H9 (cell line): ENCODE results near the gene RNF225. TPM values are rescaled to one million over a fixed set of nuclear protein-coding genes. Genes with fewer than 3 reads are reported as not detected.

Experiments
- DNase-seq: peaks from one replicate; pipeline ENCODE4 v3.0.0-alpha.2; 2017
- H2AFZ ChIP-seq: one replicate; pipeline ENCODE4 v1.6.1; 2013; ENCODE audit warnings: mild to moderate bottlenecking, low read length, control low read depth, moderate library complexity
- H2AK5ac ChIP-seq: 2 replicates; pipeline ENCODE4 v1.6.1; 2013; ENCODE audit warnings: low read length, control low read depth, mixed read lengths; ENCODE audit not compliant: insufficient read length
- H2BK120ac ChIP-seq: one replicate; pipeline ENCODE4 v1.6.1; 2013; ENCODE audit warnings: low read depth, mild to moderate bottlenecking, low read length, control low read depth, inconsistent platforms; ENCODE audit not compliant: poor library complexity, severe bottlenecking
- H2BK12ac ChIP-seq: 2 replicates; pipeline ENCODE4 v1.6.1; 2013; ENCODE audit warnings: low read length, control low read depth, mixed read lengths, low read depth; ENCODE audit not compliant: insufficient read length
- H2BK15ac ChIP-seq: 2 replicates; pipeline ENCODE4 v1.6.1; 2013; ENCODE audit warnings: low read depth, low read length, control low read depth
- H2BK20ac ChIP-seq: one replicate; pipeline ENCODE4 v1.6.1; 2013; ENCODE audit warnings: low read depth, mild to moderate bottlenecking, low read length, control low read depth, inconsistent platforms; ENCODE audit not compliant: poor library complexity, severe bottlenecking
- H2BK5ac ChIP-seq: 2 replicates; pipeline ENCODE4 v1.6.1; 2013; ENCODE audit warnings: low read length, control low read depth, mixed read lengths; ENCODE audit not compliant: insufficient read length
- H3K14ac ChIP-seq: 2 replicates; pipeline ENCODE4 v1.6.1; 2013; ENCODE audit warnings: low read length, control low read depth; ENCODE audit not compliant: insufficient read depth
- H3K18ac ChIP-seq: 2 replicates; pipeline ENCODE4 v1.6.1; 2013; ENCODE audit warnings: low read depth, mild to moderate bottlenecking, mixed read lengths, low read length, control low read depth; ENCODE audit not compliant: insufficient read length
- H3K23ac ChIP-seq: 2 replicates; pipeline ENCODE4 v1.6.1; 2013; ENCODE audit warnings: low read length, control low read depth, mixed read lengths, low read depth; ENCODE audit not compliant: insufficient read length
- H3K23me2 ChIP-seq: 2 replicates; pipeline ENCODE4 v1.6.1; 2013; ENCODE audit warnings: low read depth, mild to moderate bottlenecking, mixed read lengths, low read length, control low read depth; ENCODE audit not compliant: insufficient read length, poor library complexity, severe bottlenecking
- H3K27ac ChIP-seq: 2 replicates; pipeline ENCODE4 v1.5.1; 2013; ENCODE audit warnings: low read length, control low read depth, mixed read lengths, low read depth; ENCODE audit not compliant: insufficient read length
- H3K27me3 ChIP-seq: 2 replicates; pipeline ENCODE4 v1.6.1; 2013; ENCODE audit warnings: low read length, control low read depth, inconsistent platforms; ENCODE audit not compliant: insufficient read depth
- H3K4ac ChIP-seq: 2 replicates; pipeline ENCODE4 v1.6.1; 2013; ENCODE audit warnings: low read depth, mild to moderate bottlenecking, control low read depth, inconsistent platforms, low read length, moderate library complexity
- H3K4me1 ChIP-seq: 2 replicates; pipeline ENCODE4 v1.6.1; 2013; ENCODE audit warnings: low read length, control low read depth, inconsistent platforms; ENCODE audit not compliant: insufficient read depth
- H3K4me2 ChIP-seq: 2 replicates; pipeline ENCODE4 v1.6.1; 2013; ENCODE audit warnings: low read length, control low read depth, mixed read lengths; ENCODE audit not compliant: insufficient read length, insufficient read depth
- H3K56ac ChIP-seq: 2 replicates; pipeline ENCODE4 v1.6.1; 2013; ENCODE audit warnings: low read depth, mild to moderate bottlenecking, mixed read lengths, low read length, control low read depth; ENCODE audit not compliant: insufficient read length
- H3K79me1 ChIP-seq: 2 replicates; pipeline ENCODE4 v1.6.1; 2013; ENCODE audit warnings: low read depth, mild to moderate bottlenecking, moderate library complexity, low read length, control low read depth, inconsistent platforms; ENCODE audit not compliant: insufficient read depth, poor library complexity, severe bottlenecking
- H3K79me2 ChIP-seq: 2 replicates; pipeline ENCODE4 v1.6.1; 2013; ENCODE audit warnings: low read length, control low read depth, inconsistent platforms; ENCODE audit not compliant: insufficient read depth
- H3K9ac ChIP-seq: 2 replicates; pipeline ENCODE4 v1.6.1; 2013; ENCODE audit warnings: low read length, control low read depth, mixed read lengths; ENCODE audit not compliant: insufficient read length; ENCODE audit errors: extremely low read depth
- H3K9me3 ChIP-seq: one replicate; pipeline ENCODE4 v1.6.1; 2013; ENCODE audit warnings: low read depth, low read length, inconsistent platforms; ENCODE audit not compliant: control insufficient read depth
- H3T11ph ChIP-seq: one replicate; pipeline ENCODE4 v1.6.1; 2013; ENCODE audit warnings: mild to moderate bottlenecking, low read length, control low read depth, inconsistent platforms
- H4K20me1 ChIP-seq: one replicate; pipeline ENCODE4 v1.6.1; 2013; ENCODE audit not compliant: control insufficient read depth, insufficient read length, insufficient read depth
- H4K5ac ChIP-seq: 2 replicates; pipeline ENCODE4 v1.6.1; 2013; ENCODE audit warnings: low read depth, mild to moderate bottlenecking, mixed read lengths, low read length, control low read depth; ENCODE audit not compliant: insufficient read length
- H4K8ac ChIP-seq: replicated peaks from 2 replicates; pipeline ENCODE4 v1.6.1; 2013; ENCODE audit warnings: low read length, control low read depth, mixed read lengths, low read depth; ENCODE audit not compliant: insufficient read length
- H4K91ac ChIP-seq: 2 replicates; pipeline ENCODE4 v1.6.1; 2013; ENCODE audit warnings: low read depth, mild to moderate bottlenecking, moderate library complexity, mixed read lengths, low read length, control low read depth; ENCODE audit not compliant: insufficient read length
- H3K27ac Mint-ChIP-seq, 3 experiments: 2 replicates in 2 of 3; 3 replicates in 1 of 3; pipeline ENCODE4 v1.8.0; 2020 to 2021; ENCODE audit warnings: mixed read lengths in 3 of 3, mild to moderate bottlenecking in 1 of 3, moderate library complexity in 1 of 3
- H3K27me3 Mint-ChIP-seq: 2 replicates; pipeline ENCODE4 v1.8.0; 2021; ENCODE audit warnings: low read depth, mild to moderate bottlenecking, moderate library complexity, mixed read lengths
- H3K36me3 Mint-ChIP-seq, 3 experiments: 2 replicates in 2 of 3; 3 replicates in 1 of 3; pipeline ENCODE4 v1.8.0; 2020 to 2021; ENCODE audit warnings: low read depth in 3 of 3, mixed read lengths in 3 of 3; ENCODE audit not compliant: insufficient read depth in 1 of 3
- H3K4me1 Mint-ChIP-seq, 2 experiments: 2 replicates each; pipeline ENCODE4 v1.8.0; 2020; ENCODE audit warnings: mixed read lengths in 2 of 2
- H3K4me3 Mint-ChIP-seq, 2 experiments: 2 replicates in 1 of 2; 3 replicates in 1 of 2; pipeline ENCODE4 v1.8.0; 2020 to 2021; ENCODE audit warnings: mild to moderate bottlenecking in 2 of 2, mixed read lengths in 2 of 2, moderate library complexity in 1 of 2
- H3K9me3 Mint-ChIP-seq, 2 experiments: 2 replicates in 1 of 2; 3 replicates in 1 of 2; pipeline ENCODE4 v1.8.0; 2020; ENCODE audit warnings: mild to moderate bottlenecking in 2 of 2, mixed read lengths in 2 of 2, moderate library complexity in 1 of 2
- CTCF ChIP-seq: fragments of 200-600 bp; sonication (generic); conservative IDR thresholded peaks from 3 replicates; pipeline ENCODE4 v1.8.0; 2021; ENCODE audit warnings: antibody characterized with exemption, mild to moderate bottlenecking
- WGBS: extraction: QIAGEN DNeasy Blood & Tissue Kit; methylation state at CpG from one replicate; pipeline ENCODE4 v1.1.7; 2013; ENCODE audit warnings: missing lambda C conversion rate, low lambda C conversion rate, mixed read lengths; ENCODE audit not compliant: insufficient read length; ENCODE audit errors: extremely low coverage; 5-methylcytosine and 5-hydroxymethylcytosine counted together
- total RNA-seq: library from RNA; stranded (reverse); gene quantifications from 2 replicates; pipeline ENCODE4 v1.2.1, GENCODE V29; 2021

Gene RNF225
- total RNA-seq, 1 experiment from 2014 or later, result 2.1 TPM

- no peak overlapping the region for H2BK20ac ChIP-seq
- no peaks in the 10 kb centered on the region for H3K27me3 ChIP-seq
- no peak overlapping the region for H3K9ac ChIP-seq
- no peaks in the 10 kb centered on the region for H3K79me1 ChIP-seq
- H4K20me1 ChIP-seq, result no peaks in the 10 kb centered on the region
- no peak overlapping the region for H3K4me3 Mint-ChIP-seq
- H3T11ph ChIP-seq, result no peak overlapping the region
- H3K4ac ChIP-seq, result no peak overlapping the region
- H4K8ac ChIP-seq, result no peak overlapping the region
- no peak overlapping the region; the same call in 1 of the 2 replicates for H2BK15ac ChIP-seq
- H2BK120ac ChIP-seq, result no peak overlapping the region
- H3K23ac ChIP-seq, result no peak overlapping the region
- H3K27ac ChIP-seq, result no peak overlapping the region
- no peak for DNase-seq
- H3K27me3 Mint-ChIP-seq, result peaks cover 8% of the 10 kb centered on the region
- H4K5ac ChIP-seq, result no peak overlapping the region
- no peak overlapping the region for H2BK12ac ChIP-seq
- H2AK5ac ChIP-seq, result no peak overlapping the region
- WGBS, result no CpG with 5 or more reads among the region's 84 CpGs
- H3K4me1 Mint-ChIP-seq, result peaks cover 0 to 6% of the 10 kb centered on the region in 2 experiments; a peak in 2 of 4 replicates
- H3K4me1 ChIP-seq, result no peaks in the 10 kb centered on the region
- H3K9me3 Mint-ChIP-seq, result no peaks in the 10 kb centered on the region
- H3K18ac ChIP-seq, result no peak overlapping the region
- H3K27ac Mint-ChIP-seq, result no peak overlapping the region
- H3K36me3 Mint-ChIP-seq, result peaks cover 0 to 4% (median 2%) of the 10 kb centered on the region in 3 experiments; a peak in 3 of 7 replicates
- H4K91ac ChIP-seq, result no peak overlapping the region
- peaks cover 6% of the 10 kb centered on the region for H3K23me2 ChIP-seq
- H3K9me3 ChIP-seq, result no peaks in the 10 kb centered on the region
- no peak overlapping the region for H2BK5ac ChIP-seq
- no peaks in the 10 kb centered on the region for H3K79me2 ChIP-seq
- H3K4me2 ChIP-seq, result no peak overlapping the region
- no peak overlapping the region for H3K14ac ChIP-seq
- no peak overlapping the region for H3K56ac ChIP-seq
- no peak overlapping the region for H2AFZ ChIP-seq
- no peak for TF ChIP-seq CTCF
Observed at GRCh38 chr19:58350001-58350861, 45.2 kb upstream of the RNF225 start.
